GM10266 (cell line): ENCODE measurements around the gene VPS41.

Experiments used
- DNase-seq: peaks from one replicate; pipeline ENCODE4 v3.0.0; 2012; ENCODE audit errors: extremely low spot score
- TF ChIP-seq, protein P1 (sequence below): IDR thresholded peaks from 2 replicates; pipeline ENCODE4 v1.5.1; 2012; ENCODE audit warnings: mild to moderate bottlenecking, low read depth; ENCODE audit not compliant: control insufficient read depth, insufficient read depth; ENCODE audit errors: missing control alignments

Gene VPS41

GRCh38 chr7:38942431-38943051 lies 33.5 kb upstream of the VPS41 start:
- TF ChIP-seq, protein P1, sequence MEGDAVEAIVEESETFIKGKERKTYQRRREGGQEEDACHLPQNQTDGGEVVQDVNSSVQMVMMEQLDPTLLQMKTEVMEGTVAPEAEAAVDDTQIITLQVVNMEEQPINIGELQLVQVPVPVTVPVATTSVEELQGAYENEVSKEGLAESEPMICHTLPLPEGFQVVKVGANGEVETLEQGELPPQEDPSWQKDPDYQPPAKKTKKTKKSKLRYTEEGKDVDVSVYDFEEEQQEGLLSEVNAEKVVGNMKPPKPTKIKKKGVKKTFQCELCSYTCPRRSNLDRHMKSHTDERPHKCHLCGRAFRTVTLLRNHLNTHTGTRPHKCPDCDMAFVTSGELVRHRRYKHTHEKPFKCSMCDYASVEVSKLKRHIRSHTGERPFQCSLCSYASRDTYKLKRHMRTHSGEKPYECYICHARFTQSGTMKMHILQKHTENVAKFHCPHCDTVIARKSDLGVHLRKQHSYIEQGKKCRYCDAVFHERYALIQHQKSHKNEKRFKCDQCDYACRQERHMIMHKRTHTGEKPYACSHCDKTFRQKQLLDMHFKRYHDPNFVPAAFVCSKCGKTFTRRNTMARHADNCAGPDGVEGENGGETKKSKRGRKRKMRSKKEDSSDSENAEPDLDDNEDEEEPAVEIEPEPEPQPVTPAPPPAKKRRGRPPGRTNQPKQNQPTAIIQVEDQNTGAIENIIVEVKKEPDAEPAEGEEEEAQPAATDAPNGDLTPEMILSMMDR, result no peak
- DNase-seq, result no peak

DNA sequence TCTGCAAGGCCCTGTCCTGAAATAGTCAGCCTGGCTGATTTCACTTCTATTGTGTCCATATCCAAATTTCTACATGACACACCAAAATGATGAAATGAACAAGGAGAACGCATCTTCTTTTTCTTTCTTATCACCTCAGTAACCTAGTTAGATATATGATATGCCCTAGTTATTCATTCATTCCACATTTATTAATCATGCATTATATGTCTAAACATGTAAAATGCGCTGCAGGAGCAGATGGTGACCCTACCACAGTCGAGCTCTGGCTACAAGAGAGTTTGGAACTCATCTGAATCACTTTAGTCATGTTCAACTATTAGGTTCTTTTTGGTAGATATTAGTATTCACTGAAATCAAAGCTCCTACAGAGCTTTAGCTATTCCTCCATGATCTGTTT lies 31.8 kb upstream of the VPS41 start:
- TF ChIP-seq, protein P1, result no peak
- no peak for DNase-seq

DNA sequence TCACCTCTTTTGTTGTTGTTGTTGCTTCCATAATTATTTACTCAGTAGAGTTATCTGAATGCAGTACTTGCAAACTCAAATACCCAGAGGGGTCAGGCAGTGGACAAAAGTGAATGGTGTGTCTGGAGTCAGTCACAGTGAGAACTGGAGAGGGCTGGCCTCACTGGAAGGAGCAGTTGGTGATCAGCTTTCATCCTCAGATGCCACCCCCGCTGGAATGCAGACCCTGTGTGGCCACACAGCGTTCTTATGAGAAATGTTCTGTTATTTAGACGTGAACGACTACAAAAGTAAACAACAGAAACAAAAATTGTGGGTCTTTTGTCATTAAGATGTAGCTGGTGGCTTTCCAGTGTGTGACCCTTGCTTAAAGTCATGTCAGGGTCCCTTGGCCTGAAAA lies 29.6 kb upstream of the VPS41 start:
- TF ChIP-seq, protein P1, result no peak
- no peak for DNase-seq

DNA sequence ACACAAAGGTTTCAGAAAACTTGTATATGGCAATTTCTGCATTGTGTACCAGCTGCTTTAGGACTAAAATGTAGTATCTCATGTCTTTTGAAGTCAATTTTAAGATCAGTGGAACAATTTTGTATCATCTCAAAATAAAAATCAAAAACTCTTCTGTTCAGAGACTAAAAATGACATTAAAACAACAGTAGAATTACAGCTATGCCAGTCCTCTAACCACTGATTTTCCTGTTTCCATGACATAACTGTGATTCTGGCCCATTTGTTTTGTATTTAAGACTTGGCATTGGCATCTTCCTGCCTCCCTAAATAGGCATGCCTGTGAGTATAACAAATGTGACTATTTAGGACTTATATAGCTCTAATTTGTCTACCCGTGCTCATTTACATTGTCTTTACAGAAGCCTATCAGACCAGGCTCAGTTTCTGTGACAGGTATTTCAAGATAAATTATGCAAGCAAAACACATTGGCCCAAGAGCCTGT lies 29.1 kb upstream of the VPS41 start:
- DNase-seq, result no peak
- TF ChIP-seq, protein P1, result no peak

GRCh38 chr7:38936641-38937040 lies 27.6 kb upstream of the VPS41 start:
- no peak for DNase-seq

GRCh38 chr7:38934536-38934935 lies 25.5 kb upstream of the VPS41 start:
- DNase-seq, result no peak
- TF ChIP-seq, protein P1, result no peak

More at GRCh38 chr7:38936641-38937040, 27.6 kb upstream of the VPS41 start:
- TF ChIP-seq, protein P1, result no peak

- TF ChIP-seq, protein P1, result no peak
- no peak for DNase-seq
These were observed 25.1 kb upstream of the VPS41 start for GRCh38 chr7:38934051-38934450.
